MM.1S (cell line): ENCODE measurements around the gene CHRNA7.
A peak's percentile ranks its signal among the peaks of the same experiment; 100 is the strongest.

Experiments
- DNase-seq: peaks from one replicate; pipeline ENCODE4 v3.0.0-alpha.2; 2015
- H2AFZ ChIP-seq: fragments of 300-600 bp; sonication (generic); 2 replicates; pipeline ENCODE4 v1.6.0; 2016; ENCODE audit warnings: antibody characterized with exemption, low read length
- H3F3A ChIP-seq: fragments of 300-600 bp; sonication (generic); 2 replicates; pipeline ENCODE4 v1.6.1; 2016; ENCODE audit warnings: mild to moderate bottlenecking, antibody characterized with exemption, low read length, moderate library complexity, mixed read lengths; ENCODE audit not compliant: insufficient read depth
- H3K27ac ChIP-seq: fragments of 300-600 bp; sonication (generic); 2 replicates; pipeline ENCODE4 v1.5.1; 2016; ENCODE audit warnings: mild to moderate bottlenecking, low read length
- H3K27me3 ChIP-seq: fragments of 300-600 bp; sonication (generic); replicated peaks from 2 replicates; pipeline ENCODE4 v1.6.0; 2016; ENCODE audit warnings: low read length; ENCODE audit not compliant: insufficient read depth
- H3K36me3 ChIP-seq: fragments of 300-600 bp; sonication (generic); replicated peaks from 2 replicates; pipeline ENCODE4 v1.6.1; 2016; ENCODE audit warnings: mild to moderate bottlenecking, low read length, mixed read lengths; ENCODE audit not compliant: insufficient read depth
- H3K4me1 ChIP-seq: fragments of 300-600 bp; sonication (generic); 2 replicates; pipeline ENCODE4 v1.6.1; 2016; ENCODE audit warnings: low read length, mixed read lengths
- H3K4me2 ChIP-seq: fragments of 300-600 bp; sonication (generic); 2 replicates; pipeline ENCODE4 v1.6.0; 2016; ENCODE audit warnings: low read depth, low read length
- H3K4me3 ChIP-seq: fragments of 300-600 bp; sonication (generic); 2 replicates; pipeline ENCODE4 v1.5.1; 2016; ENCODE audit warnings: low read length, mixed read lengths
- H3K79me2 ChIP-seq: fragments of 300-600 bp; sonication (generic); 2 replicates; pipeline ENCODE4 v1.6.1; 2016; ENCODE audit warnings: mixed run types, low read length, mixed read lengths
- H3K9ac ChIP-seq: fragments of 300-600 bp; sonication (generic); 2 replicates; pipeline ENCODE4 v1.6.1; 2016; ENCODE audit warnings: low read length, mixed read lengths
- H3K9me2 ChIP-seq: fragments of 300-600 bp; sonication (generic); replicated peaks from 2 replicates; pipeline ENCODE4 v1.6.1; 2016; ENCODE audit warnings: mild to moderate bottlenecking, low read length, mixed read lengths; ENCODE audit not compliant: insufficient read depth
- H3K9me3 ChIP-seq: fragments of 300-600 bp; sonication (generic); replicated peaks from 2 replicates; pipeline ENCODE4 v1.6.1; 2016; ENCODE audit warnings: mild to moderate bottlenecking, low read length, mixed read lengths; ENCODE audit not compliant: insufficient read depth
- H4K20me1 ChIP-seq: fragments of 300-600 bp; sonication (generic); 2 replicates; pipeline ENCODE4 v1.6.1; 2016; ENCODE audit warnings: mild to moderate bottlenecking, low read length, moderate library complexity, mixed read lengths; ENCODE audit not compliant: insufficient read depth
- CTCF ChIP-seq: fragments of 300-600 bp; sonication (generic); IDR thresholded peaks from 2 replicates; pipeline ENCODE4 v1.5.1; 2016; ENCODE audit warnings: antibody characterized with exemption, low read length, mixed read lengths
- EZH2 ChIP-seq: fragments of 300-600 bp; sonication (generic); optimal IDR thresholded peaks from 2 replicates; pipeline ENCODE3; 2017; ENCODE audit warnings: low read depth, mild to moderate bottlenecking, antibody characterized with exemption, low read length, mixed read lengths
- EZH2phosphoT487 ChIP-seq: fragments of 300-600 bp; sonication (generic); IDR thresholded peaks from 2 replicates; pipeline ENCODE4 v1.6.1; 2018; ENCODE audit warnings: antibody characterized with exemption, low read length

Gene CHRNA7

GRCh38 chr15:32120577-32121383 is 90.5 kb downstream of the CHRNA7 start:
- H3K9me2 ChIP-seq = no peaks in the 10 kb centered on the region
- no peaks in the 10 kb centered on the region for H3K4me1 ChIP-seq
- no peak overlapping the region for H3K27ac ChIP-seq
- H3K9me3 ChIP-seq = no peaks in the 10 kb centered on the region
- no peak overlapping the region for H3K4me3 ChIP-seq
- H3K79me2 ChIP-seq = no peaks in the 10 kb centered on the region
- no peaks in the 10 kb centered on the region for H3F3A ChIP-seq
- H3K36me3 ChIP-seq = no peaks in the 10 kb centered on the region
- no peak overlapping the region for H3K9ac ChIP-seq
- H3K27me3 ChIP-seq = no peaks in the 10 kb centered on the region
- no peak overlapping the region for H3K4me2 ChIP-seq
- H2AFZ ChIP-seq = peak overlapping the region; percentile 43; the same call in 1 of the 2 replicates
- no peaks in the 10 kb centered on the region for H4K20me1 ChIP-seq
- no peak for TF ChIP-seq CTCF
- no peak for TF ChIP-seq EZH2phosphoT487
- no peak for TF ChIP-seq EZH2
- DNase-seq = no peak

GRCh38 chr15:32121384-32121695 is 91.0 kb downstream of the CHRNA7 start:
- Histone ChIP-seq H3K9me2 (no peaks in the 10 kb centered on the region), H3K36me3 (no peaks in the 10 kb centered on the region), H2AFZ (no peak overlapping the region), H3K4me3 (no peak overlapping the region), H3K9ac (no peak overlapping the region), H3K4me1 (no peaks in the 10 kb centered on the region), H3K79me2 (no peaks in the 10 kb centered on the region), H3K27me3 (no peaks in the 10 kb centered on the region), H4K20me1 (no peaks in the 10 kb centered on the region), H3K27ac (no peak overlapping the region), H3F3A (no peaks in the 10 kb centered on the region), H3K4me2 (no peak overlapping the region), H3K9me3 (no peaks in the 10 kb centered on the region)
- TF ChIP-seq CTCF = no peak
- TF ChIP-seq EZH2 = no peak
- TF ChIP-seq EZH2phosphoT487 = no peak
- DNase-seq = no peak

GRCh38 chr15:32122013-32122412 is 91.7 kb downstream of the CHRNA7 start:
- no peaks in the 10 kb centered on the region for H3K36me3 ChIP-seq
- TF ChIP-seq EZH2 = no peak
- TF ChIP-seq CTCF = no peak
- no peak for TF ChIP-seq EZH2phosphoT487
- H3K4me1 ChIP-seq = no peaks in the 10 kb centered on the region
- H3K9ac ChIP-seq = no peak overlapping the region
- H3K4me2 ChIP-seq = no peak overlapping the region
- no peaks in the 10 kb centered on the region for H4K20me1 ChIP-seq
- no peaks in the 10 kb centered on the region for H3K9me2 ChIP-seq
- H3K4me3 ChIP-seq = no peak overlapping the region
- no peak for DNase-seq
- H3K9me3 ChIP-seq = no peaks in the 10 kb centered on the region
- no peak overlapping the region for H3K27ac ChIP-seq
- H3K27me3 ChIP-seq = no peaks in the 10 kb centered on the region
- no peaks in the 10 kb centered on the region for H3F3A ChIP-seq
- H3K79me2 ChIP-seq = no peaks in the 10 kb centered on the region
- no peak overlapping the region for H2AFZ ChIP-seq
